A673 (cell line): ENCODE measurements around the gene CD300A. TPM values are rescaled to one million over a fixed set of nuclear protein-coding genes. Genes with fewer than 3 reads are reported as not detected.

Experiments used
- BruUV-seq: library from RNA; stranded (reverse); fragments of 400-500 nt; replicated peaks from 2 replicates; lab custom pipeline; 2021; lab: Mats Ljungman, UMichigan
- CTCF ChIA-PET: fragments of 300-600 bp; sonication (Branson Sonifier 250); formaldehyde crosslinking; loops from one replicate; lab custom pipeline; 2022; ENCODE audit warnings: antibody characterized with exemption; lab: Charles Lee
- POLR2A ChIA-PET: fragments of 300-600 bp; sonication (Branson Sonifier 250); formaldehyde crosslinking; loops from one replicate; lab custom pipeline; 2022; ENCODE audit warnings: antibody characterized with exemption; ENCODE audit not compliant: low non-redundant PET; lab: Charles Lee
- DNase-seq: peaks from one replicate; pipeline ENCODE4 v3.0.0-alpha.2; 2015; ENCODE audit warnings: low spot score
- H3K27ac ChIP-seq: fragments of 200-600 bp; sonication (generic); 2 replicates; pipeline ENCODE4 v1.5.1; 2016; ENCODE audit warnings: mixed run types, low read depth, mild to moderate bottlenecking, mixed read lengths, antibody characterized with exemption, low read length; ENCODE audit not compliant: poor library complexity, severe bottlenecking
- H3K27me3 ChIP-seq: fragments of 200-600 bp; sonication (generic); replicated peaks from 2 replicates; pipeline ENCODE4 v1.6.1; 2017; ENCODE audit warnings: mixed run types, low read depth, mild to moderate bottlenecking, mixed read lengths, antibody characterized with exemption, low read length; ENCODE audit not compliant: insufficient read depth, poor library complexity
- H3K36me3 ChIP-seq: fragments of 200-600 bp; sonication (generic); 2 replicates; pipeline ENCODE4 v1.6.1; 2016; ENCODE audit warnings: mixed run types, mild to moderate bottlenecking, mixed read lengths, antibody characterized with exemption, low read length; ENCODE audit not compliant: insufficient read depth, poor library complexity, severe bottlenecking
- H3K4me1 ChIP-seq: fragments of 200-600 bp; sonication (generic); 2 replicates; pipeline ENCODE4 v1.6.1; 2017; ENCODE audit warnings: mixed run types, mild to moderate bottlenecking, mixed read lengths, antibody characterized with exemption, low read length; ENCODE audit not compliant: insufficient read depth, poor library complexity, severe bottlenecking
- H3K4me3 ChIP-seq: fragments of 200-600 bp; sonication (generic); 2 replicates; pipeline ENCODE4 v1.5.1; 2016; ENCODE audit warnings: low read depth, mixed run types, mild to moderate bottlenecking, mixed read lengths, low read length; ENCODE audit not compliant: poor library complexity, severe bottlenecking
- H3K9me3 ChIP-seq: fragments of 200-600 bp; sonication (generic); 2 replicates; pipeline ENCODE4 v1.6.1; 2016; ENCODE audit warnings: mixed run types, low read depth, mild to moderate bottlenecking, mixed read lengths, antibody characterized with exemption, low read length; ENCODE audit not compliant: poor library complexity, severe bottlenecking
- EZH2 ChIP-seq: fragments of 200-600 bp; sonication (generic); IDR thresholded peaks from 2 replicates; pipeline ENCODE4 v1.6.1; 2017; ENCODE audit warnings: borderline replicate concordance, low read depth, mild to moderate bottlenecking, mixed read lengths, antibody characterized with exemption, low read length; ENCODE audit not compliant: poor library complexity, severe bottlenecking
- intact Hi-C: fragments of 100-400 bp; cut with micrococcal nuclease; formaldehyde crosslinking; loops from one replicate; pipeline ENCODE4 v1.10.0; 2022; ENCODE audit not compliant: unreplicated experiment
- total RNA-seq: library from RNA; stranded (reverse); gene quantifications from 2 replicates; pipeline ENCODE4 v1.2.3, GENCODE V29; 2021
- TF ChIP-seq, protein P1 (sequence below): fragments of 300-800, 200-600 bp; sonication (generic); conservative IDR thresholded peaks from 2 replicates; pipeline ENCODE4 v1.5.1; 2017; ENCODE audit warnings: low read depth, mild to moderate bottlenecking, antibody characterized with exemption, low read length, moderate library complexity, mixed read lengths

The CD300A gene
- total RNA-seq, 1 experiment from 2014 or later = not detected

DNA sequence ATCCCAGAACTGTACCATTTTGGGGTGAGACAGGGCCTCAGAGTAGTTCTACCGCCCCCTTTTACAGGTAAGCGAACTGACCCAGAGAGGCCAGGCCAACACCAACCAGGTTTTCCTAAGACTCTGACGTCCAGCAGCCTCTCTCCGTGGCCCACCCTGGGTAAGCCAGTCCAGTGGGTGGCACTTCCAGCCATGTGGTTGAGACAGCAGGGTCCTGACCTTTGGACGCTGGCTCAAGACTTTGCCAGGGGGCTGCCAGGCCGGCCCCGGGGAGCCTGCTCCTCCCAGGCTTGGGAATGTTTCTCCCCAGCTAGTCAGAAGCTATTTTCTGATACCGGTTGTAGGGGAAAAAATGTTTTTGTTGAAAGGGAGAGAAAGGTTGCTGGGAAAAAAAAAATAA is 17.7 kb upstream of the CD300A start:
- Histone ChIP-seq H3K27ac (no peak overlapping the region), H3K27me3 (no peaks in the 10 kb centered on the region), H3K4me3 (no peak overlapping the region), H3K4me1 (peaks cover 21% of the 10 kb centered on the region), H3K9me3 (no peaks in the 10 kb centered on the region), H3K36me3 (no peaks in the 10 kb centered on the region)
- TF ChIP-seq EZH2 = no peak
- TF ChIP-seq, protein P1, sequence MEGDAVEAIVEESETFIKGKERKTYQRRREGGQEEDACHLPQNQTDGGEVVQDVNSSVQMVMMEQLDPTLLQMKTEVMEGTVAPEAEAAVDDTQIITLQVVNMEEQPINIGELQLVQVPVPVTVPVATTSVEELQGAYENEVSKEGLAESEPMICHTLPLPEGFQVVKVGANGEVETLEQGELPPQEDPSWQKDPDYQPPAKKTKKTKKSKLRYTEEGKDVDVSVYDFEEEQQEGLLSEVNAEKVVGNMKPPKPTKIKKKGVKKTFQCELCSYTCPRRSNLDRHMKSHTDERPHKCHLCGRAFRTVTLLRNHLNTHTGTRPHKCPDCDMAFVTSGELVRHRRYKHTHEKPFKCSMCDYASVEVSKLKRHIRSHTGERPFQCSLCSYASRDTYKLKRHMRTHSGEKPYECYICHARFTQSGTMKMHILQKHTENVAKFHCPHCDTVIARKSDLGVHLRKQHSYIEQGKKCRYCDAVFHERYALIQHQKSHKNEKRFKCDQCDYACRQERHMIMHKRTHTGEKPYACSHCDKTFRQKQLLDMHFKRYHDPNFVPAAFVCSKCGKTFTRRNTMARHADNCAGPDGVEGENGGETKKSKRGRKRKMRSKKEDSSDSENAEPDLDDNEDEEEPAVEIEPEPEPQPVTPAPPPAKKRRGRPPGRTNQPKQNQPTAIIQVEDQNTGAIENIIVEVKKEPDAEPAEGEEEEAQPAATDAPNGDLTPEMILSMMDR = no peak
- no peak for DNase-seq
- intact Hi-C loops = no loop called here
- CTCF ChIA-PET = no interaction called here
- BruUV-seq = no TSS peak
- POLR2A ChIA-PET = no interaction called here

DNA sequence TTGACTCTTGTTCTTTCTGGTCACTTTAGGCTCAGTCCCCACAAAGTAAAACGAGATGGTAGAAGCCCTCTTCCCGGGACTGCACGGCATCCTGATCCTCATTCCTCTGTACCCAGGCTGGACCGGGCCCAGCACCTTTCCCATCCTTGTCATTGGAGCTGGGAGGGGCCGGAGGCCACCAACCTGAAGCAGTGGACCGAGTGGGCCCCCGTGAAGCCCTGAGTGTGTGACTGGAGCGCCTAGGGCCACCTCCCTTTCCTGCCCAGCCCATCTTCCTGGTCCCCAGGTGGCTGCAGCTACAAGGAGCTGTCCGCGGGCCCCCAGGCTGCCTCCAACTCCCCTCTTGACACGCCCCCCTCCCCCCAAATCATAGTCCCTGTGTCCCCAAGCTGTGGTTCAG is 17.1 kb upstream of the CD300A start:
- no TSS peak for BruUV-seq
- ChIA-PET CTCF (no interaction called here), POLR2A (no interaction called here)
- no peaks in the 10 kb centered on the region for H3K9me3 ChIP-seq
- H3K4me1 ChIP-seq = peaks cover 23% of the 10 kb centered on the region
- H3K4me3 ChIP-seq = no peak overlapping the region
- no peak for TF ChIP-seq EZH2
- TF ChIP-seq, protein P1 = no peak
- no peaks in the 10 kb centered on the region for H3K27me3 ChIP-seq
- DNase-seq = no peak
- H3K27ac ChIP-seq = no peak overlapping the region
- intact Hi-C loops = no loop called here
- no peaks in the 10 kb centered on the region for H3K36me3 ChIP-seq

- no peak for DNase-seq
- CTCF ChIA-PET = no interaction called here
- POLR2A ChIA-PET = no interaction called here
- Histone ChIP-seq H3K27ac (no peak overlapping the region), H3K36me3 (no peaks in the 10 kb centered on the region), H3K4me1 (peaks cover 28% of the 10 kb centered on the region), H3K9me3 (no peaks in the 10 kb centered on the region), H3K27me3 (no peaks in the 10 kb centered on the region), H3K4me3 (no peak overlapping the region)
- TF ChIP-seq, protein P1 = no peak
- TF ChIP-seq EZH2 = no peak
- intact Hi-C loops = loop anchor here (10.0 kb wide), 1 partner anchor 235 kb away; the partner anchor contains the start of gene TTYH2
- BruUV-seq = no TSS peak
Observed at GRCh38 chr17:74449773-74450172, 16.7 kb upstream of the CD300A start.
